Measurements from ENCODE around the gene PLCB1. TPM values are rescaled to one million over a fixed set of nuclear protein-coding genes. Genes with fewer than 3 reads are reported as not detected.

PLCB1 gene
- total RNA-seq, 1 donor from 2014 or later = 16.2 TPM

GRCh38 chr20:8246153-8246552 lies 114.1 kb downstream of the PLCB1 start:
- Mint-ChIP-seq H3K9me3 (ENCODE audit: low read depth) (peaks cover 5% of the 10 kb centered on the region), H3K36me3 (ENCODE audit: insufficient read depth) (peaks cover 1% of the 10 kb centered on the region), H3K27ac (no peak overlapping the region), H3K27me3 (peaks cover 3% of the 10 kb centered on the region), H3K4me1 (ENCODE audit: low read depth) (peaks cover 39% of the 10 kb centered on the region), H3K4me3 (ENCODE audit: low read depth) (no peak overlapping the region)
- DNase-seq (ENCODE audit: low spot score, unreplicated experiment) = no peak
- TF ChIP-seq CTCF (IDR thresholded peaks at IDR 0.05; ENCODE audit: unreplicated experiment) = no peak

GRCh38 chr20:8246716-8247115 lies 114.7 kb downstream of the PLCB1 start:
- no peak for TF ChIP-seq CTCF (IDR thresholded peaks at IDR 0.05; ENCODE audit: unreplicated experiment)
- DNase-seq (ENCODE audit: low spot score, unreplicated experiment) = no peak
- H3K4me3 Mint-ChIP-seq (ENCODE audit: low read depth) = no peak overlapping the region
- peaks cover 5% of the 10 kb centered on the region for H3K9me3 Mint-ChIP-seq (ENCODE audit: low read depth)
- no peak overlapping the region for H3K27ac Mint-ChIP-seq
- peaks cover 1% of the 10 kb centered on the region for H3K36me3 Mint-ChIP-seq (ENCODE audit: insufficient read depth)
- peaks cover 3% of the 10 kb centered on the region for H3K27me3 Mint-ChIP-seq
- H3K4me1 Mint-ChIP-seq (ENCODE audit: low read depth) = peaks cover 38% of the 10 kb centered on the region

- no peak overlapping the region for H3K27ac Mint-ChIP-seq
- no peaks in the 10 kb centered on the region for H3K9me3 Mint-ChIP-seq (ENCODE audit: low read depth)
- DNase-seq (ENCODE audit: low spot score, unreplicated experiment) = no peak
Measured at GRCh38 chr20:8248051-8248450, 116.0 kb downstream of the PLCB1 start.

GRCh38 chr20:8249634-8250033 lies 117.6 kb downstream of the PLCB1 start:
- no peak for TF ChIP-seq CTCF (IDR thresholded peaks at IDR 0.05; ENCODE audit: unreplicated experiment)
- no peaks in the 10 kb centered on the region for H3K9me3 Mint-ChIP-seq (ENCODE audit: low read depth)

More at GRCh38 chr20:8248051-8248450, 116.0 kb downstream of the PLCB1 start:
- Mint-ChIP-seq H3K36me3 (ENCODE audit: insufficient read depth) (no peaks in the 10 kb centered on the region), H3K4me3 (ENCODE audit: low read depth) (no peak overlapping the region), H3K4me1 (ENCODE audit: low read depth) (peaks cover 31% of the 10 kb centered on the region), H3K27me3 (peaks cover 3% of the 10 kb centered on the region)
- TF ChIP-seq CTCF (IDR thresholded peaks at IDR 0.05; ENCODE audit: unreplicated experiment) = no peak

GRCh38 chr20:8250539-8251200 lies 118.6 kb downstream of the PLCB1 start:
- H3K36me3 Mint-ChIP-seq (ENCODE audit: insufficient read depth) = no peaks in the 10 kb centered on the region

More at GRCh38 chr20:8249634-8250033, 117.6 kb downstream of the PLCB1 start:
- no peak for DNase-seq (ENCODE audit: low spot score, unreplicated experiment)
- Mint-ChIP-seq H3K27me3 (peaks cover 3% of the 10 kb centered on the region), H3K27ac (no peak overlapping the region), H3K4me3 (ENCODE audit: low read depth) (no peak overlapping the region), H3K4me1 (ENCODE audit: low read depth) (peaks cover 31% of the 10 kb centered on the region), H3K36me3 (ENCODE audit: insufficient read depth) (no peaks in the 10 kb centered on the region)

More at GRCh38 chr20:8250539-8251200, 118.6 kb downstream of the PLCB1 start:
- Mint-ChIP-seq H3K27me3 (peaks cover 3% of the 10 kb centered on the region), H3K9me3 (ENCODE audit: low read depth) (no peaks in the 10 kb centered on the region), H3K4me3 (ENCODE audit: low read depth) (no peak overlapping the region), H3K4me1 (ENCODE audit: low read depth) (peaks cover 31% of the 10 kb centered on the region), H3K27ac (peak overlapping the region; percentile 82)
- DNase-seq (ENCODE audit: low spot score, unreplicated experiment) = no peak
- TF ChIP-seq CTCF (IDR thresholded peaks at IDR 0.05; ENCODE audit: unreplicated experiment) = no peak

Data from progenitor cell of endocrine pancreas (in vitro differentiated cells).